ENCODE measurements around the gene KMT2E.
A peak's percentile ranks its signal among the peaks of the same experiment; 100 is the strongest.
"Not testable (repeated sequence)": the region's sequence is repeated elsewhere in the genome, so short reads cannot be mapped to it uniquely, and the experiment has no call there.

The KMT2E gene

DNA sequence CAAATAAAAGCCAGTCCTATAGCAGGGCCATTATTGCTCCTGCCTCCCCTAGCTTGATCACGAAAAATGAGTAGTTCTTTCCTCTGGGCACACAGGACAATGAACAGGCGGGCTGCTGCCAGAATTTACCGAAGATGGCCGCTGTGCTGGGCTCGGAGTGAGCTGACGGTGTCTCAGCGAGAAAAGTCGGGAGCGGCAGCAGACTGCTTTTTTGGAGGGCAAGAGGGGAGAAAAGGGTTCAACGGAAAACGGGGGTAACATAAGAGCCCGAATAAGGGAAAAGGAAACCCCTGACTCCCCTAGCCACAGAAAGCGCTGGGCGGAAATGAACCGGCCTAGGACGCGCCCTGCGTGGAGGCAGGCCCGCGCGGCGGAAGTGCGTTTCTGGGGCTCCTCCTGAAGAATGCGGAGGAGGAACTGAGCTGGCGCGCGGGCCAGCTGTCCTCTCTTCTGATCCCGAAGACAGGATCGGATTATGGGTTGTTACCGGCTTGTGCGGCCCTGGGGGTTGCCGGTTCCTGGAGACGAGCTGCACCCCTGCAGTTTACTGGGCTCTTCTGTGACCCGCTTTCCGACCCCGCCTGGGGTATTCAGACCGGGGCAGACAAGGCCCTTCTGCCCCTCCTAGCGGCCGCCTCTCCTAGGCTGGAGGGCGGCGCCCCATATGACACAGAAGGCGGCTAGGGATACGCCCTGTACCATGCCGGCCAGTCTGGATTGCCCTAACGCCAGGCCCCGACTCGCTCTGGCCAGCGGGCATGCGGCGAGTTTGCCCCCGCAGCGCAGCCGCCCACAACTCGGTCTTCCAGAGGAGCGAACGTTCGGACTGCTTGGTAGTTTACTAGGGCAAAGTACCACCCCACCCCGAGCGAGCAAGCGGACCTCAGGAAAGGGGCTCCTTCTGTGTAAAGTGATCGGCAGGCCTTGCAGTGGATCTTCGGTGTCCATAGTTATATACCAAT is 30.1 kb upstream of the KMT2E start:
- peak; percentile 80 for DNase-seq

DNA sequence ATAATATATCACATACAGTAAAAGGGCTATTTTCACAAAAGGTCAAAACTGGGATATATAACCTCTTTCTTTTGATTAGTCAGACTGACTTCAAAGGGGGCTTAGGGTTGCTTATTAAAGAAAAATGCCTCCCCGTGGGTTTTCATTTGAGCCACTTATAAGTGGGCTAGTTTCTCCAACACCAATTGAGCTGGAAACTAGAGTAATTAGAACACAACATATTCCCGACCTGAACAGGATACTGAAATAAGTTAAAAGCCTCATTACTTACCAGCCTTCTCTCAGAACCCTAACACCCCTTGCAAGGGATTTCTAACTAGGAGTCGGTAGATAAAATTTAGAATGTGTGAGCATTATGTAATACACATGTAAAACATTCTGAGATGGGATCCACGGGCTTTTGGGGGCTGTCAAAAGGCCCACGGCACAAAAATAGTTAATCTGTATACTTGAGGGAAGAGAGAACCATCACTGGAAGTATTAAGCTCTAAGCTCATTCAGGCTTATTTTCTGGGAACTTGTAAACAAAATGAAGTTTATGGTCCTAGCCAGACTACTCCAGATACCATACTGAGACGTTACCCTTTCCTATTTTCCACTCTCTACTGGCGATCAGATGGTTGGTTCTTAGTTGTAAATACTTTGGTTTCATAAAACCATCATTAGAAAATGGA is 29.3 kb upstream of the KMT2E start:
- no peak for DNase-seq

DNA sequence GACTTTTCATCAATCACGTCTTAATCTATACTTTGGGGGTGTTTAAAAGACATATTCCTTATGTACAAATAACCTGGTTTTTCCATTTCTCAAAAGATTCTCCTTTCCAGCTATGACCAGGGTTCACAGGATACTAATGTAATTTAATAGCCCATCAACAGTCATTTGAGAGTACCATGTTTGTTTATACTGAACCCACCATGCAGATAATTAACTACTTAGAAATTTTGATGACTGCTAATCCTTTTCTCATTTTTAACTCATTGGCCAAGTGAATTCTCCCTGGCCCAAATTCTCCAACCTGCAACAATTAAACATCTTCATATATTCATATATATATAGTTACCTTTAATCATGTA is 28.8 kb upstream of the KMT2E start:
- no peak for DNase-seq

DNA sequence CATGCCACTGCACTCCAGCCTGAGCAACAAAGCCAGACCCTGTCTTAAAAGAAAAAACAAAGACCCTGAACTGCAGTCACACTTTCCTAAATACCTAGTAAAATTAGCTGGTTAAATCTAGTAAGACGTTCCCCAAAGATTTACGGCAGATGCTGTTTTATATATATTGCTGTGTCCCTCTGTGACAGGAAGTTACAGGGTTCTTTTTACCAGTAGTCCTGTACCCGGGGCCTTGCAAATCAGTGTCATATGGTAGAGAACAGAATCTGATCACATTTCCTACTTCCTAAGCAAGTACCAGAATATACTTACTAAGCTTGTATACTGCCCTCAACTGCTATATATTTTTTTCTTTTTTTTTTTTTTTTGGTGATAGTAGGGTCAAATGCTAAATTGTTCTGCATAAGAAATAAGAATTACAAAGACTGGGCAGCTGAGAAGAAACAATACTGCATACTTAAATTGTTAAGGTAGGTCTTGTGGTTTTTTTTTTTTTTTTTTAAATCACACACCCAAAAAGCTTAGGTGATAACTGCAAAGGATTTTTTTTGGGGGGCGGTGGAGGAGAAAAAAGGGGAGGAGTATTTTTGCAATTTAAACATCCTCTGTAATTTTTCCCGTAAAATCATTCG is 27.3 kb upstream of the KMT2E start:
- no peak for DNase-seq

DNA sequence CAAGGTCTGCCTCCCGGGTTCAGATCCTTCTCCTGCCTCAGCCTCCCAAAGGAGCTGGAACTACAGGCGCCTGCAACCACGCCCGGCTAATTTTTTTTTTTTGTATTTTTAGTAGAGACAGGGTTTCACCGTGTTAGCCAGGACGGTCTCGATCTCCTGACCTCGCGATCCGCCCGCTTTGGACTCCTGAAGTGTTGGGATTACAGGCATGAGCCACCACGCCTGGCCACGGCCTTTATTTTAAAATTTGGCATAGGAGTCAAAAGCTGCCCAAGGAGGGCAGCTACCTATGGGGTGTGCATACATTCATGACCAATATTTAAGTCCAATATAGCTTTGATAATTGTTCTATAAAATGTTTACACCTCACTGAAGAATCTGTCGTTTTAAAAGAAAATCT is 26.6 kb upstream of the KMT2E start:
- DNase-seq: not testable (repeated sequence)

DNA sequence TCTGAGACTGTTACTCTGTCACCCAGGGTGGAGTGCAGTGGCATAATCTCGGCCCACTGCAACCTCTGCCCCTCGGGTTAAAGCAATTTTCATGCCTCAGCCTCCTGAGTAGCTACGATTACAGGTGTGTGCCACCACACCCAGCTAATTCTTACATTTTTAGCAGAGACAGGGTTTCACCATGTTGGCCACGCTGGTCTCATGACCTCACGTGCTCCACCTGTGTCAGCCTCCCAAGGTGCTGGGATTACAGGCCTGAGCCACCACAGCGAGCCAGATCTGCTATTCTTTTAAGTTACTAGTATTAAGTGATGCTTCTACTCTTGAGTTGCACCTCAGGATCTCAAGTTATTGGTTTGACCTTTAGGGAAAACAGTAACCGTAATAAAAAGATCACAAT is 23.0 kb upstream of the KMT2E start:
- DNase-seq: no peak

DNA sequence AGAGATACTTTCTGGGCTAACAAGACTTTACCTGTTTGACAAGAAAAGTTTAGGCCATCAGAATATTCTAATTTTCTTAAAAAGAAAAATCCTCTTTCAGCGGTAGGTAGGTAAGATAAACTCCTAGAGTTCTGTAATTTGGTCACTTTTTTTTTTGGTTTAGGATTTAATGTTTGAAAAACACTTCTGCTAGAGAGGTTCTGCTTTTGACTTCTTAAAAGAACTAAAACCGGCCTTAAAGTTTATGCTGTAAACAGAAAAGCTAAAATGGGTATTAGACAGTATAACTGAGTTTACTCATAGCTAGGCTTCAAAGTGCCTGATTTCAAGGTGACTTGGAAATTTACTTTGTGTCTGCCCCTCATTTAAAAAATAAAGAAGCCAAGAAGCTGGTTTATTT is 21.7 kb upstream of the KMT2E start:
- no peak for DNase-seq

DNA sequence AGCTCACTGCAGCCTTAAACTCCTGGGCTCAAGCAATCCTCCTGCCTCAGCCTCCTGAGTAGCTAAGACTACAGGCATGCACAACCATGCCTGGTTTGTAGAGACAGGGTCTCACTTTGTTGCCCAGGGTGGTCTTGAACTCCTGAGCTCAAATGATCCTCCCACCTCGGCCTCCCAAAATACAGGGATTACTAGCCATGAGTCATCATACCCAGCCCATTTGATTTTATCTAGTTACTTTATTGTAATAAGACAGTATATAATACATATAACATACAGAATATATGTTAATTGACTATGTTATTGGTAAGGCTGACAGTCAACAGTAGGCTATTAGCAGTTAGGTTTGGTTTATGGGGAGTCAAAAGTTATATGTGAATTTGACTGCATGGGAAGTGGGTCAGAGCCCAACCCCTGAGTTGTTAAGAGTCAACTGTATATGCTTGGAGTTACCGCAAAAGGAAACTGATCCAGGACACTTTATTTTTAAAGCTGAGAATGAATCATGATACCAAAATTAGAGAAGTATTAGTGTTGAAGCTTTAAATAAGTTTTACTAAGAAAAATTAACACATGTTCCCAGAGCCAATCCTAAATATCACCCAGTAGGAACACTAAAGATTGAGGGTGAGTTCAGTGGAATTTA is 20.7 kb upstream of the KMT2E start:
- no peak for DNase-seq

DNA sequence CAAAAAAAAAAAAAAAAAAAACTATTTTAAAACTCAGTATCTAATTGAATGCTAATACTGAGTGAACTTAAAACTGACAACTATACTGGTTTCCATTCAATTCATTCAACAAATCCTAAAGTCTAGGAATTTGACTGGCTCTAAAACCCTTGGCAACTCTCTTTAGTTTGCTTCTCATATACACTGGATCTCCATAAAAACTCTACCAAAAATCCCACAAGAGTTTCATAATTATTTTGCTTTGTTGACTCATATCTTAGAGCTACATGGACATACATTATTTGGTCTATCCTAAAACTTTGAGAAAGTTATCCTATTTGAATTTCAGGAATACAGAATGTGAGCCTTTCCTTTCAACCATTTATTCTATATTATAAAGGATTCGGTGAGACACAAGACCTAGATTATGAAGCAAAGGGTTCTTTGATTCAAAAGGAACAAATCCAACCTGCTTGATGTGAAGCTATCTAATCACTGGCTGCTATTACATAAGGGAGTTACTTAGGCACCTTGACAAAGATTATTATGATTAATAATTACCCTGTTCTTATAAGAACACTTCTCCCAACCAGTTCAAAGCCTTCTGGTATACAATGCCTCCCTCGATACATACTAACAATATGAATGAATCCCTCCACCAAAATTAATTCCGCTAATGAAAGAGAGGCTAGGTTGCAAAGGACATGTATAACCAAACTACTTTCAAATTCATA is 15.8 kb upstream of the KMT2E start:
- DNase-seq: no peak

DNA sequence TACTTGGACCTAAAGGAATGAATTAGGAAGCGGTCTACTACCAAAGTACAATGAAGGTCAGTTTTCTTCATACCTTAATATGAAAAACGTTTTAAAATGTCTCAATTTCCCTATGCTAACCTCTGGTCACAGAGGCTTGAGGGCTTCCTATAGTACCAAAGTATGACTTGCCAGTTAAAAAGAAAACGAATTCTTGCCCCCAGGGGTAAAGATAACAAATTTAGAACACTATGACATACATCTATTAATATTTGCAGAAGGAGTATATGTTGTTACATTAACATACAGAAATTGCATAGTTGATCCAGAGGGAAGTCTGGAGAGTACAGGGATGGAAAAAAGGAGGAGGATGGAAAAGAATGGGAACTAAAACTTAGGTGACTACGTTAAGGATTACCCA is 13.8 kb upstream of the KMT2E start:
- no peak for DNase-seq

DNA sequence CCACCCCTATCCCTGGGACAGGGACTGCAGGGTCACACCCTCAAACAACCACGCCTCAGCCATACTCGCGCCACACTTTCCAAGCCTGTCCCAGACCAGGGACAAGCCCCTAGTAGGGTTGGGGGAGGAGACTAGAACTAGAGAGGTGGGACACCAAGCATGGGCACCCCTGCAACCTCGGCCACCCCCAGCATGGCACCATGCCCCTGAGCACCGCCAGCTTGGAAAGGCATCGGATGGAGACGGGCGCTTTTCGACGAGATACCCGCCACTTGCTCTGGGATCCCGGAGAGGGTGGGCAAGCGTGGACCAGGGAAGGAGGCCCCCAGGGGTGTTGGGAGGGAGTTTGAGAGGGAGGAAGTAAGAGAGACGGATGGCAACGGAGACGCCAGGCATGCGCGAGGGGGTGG is 13.1 kb upstream of the KMT2E start:
- DNase-seq: no peak

DNA sequence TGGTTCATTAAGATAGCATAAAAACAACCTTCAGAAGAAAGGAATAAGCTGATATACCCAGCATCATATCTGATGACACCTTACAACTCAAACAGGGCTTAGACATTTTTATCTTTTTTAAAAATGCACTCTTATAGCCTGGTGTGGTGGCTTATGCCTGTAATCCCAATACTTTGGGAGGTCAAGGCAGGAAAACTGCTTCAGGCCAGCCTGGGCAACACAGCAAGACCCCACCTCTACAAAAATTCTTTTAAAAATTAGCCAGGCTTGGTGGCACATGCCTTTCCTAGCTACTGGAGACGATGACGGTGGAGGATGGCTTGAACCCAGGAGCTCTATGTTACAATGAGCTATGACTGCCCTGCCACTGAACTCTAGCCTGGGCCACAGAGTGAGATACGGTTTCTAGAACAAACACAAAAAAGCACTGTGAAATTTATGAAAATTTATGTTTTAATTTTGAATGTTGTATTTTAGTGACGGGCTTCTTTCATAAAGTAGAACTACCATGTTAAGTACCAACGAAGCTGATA is 12.3 kb upstream of the KMT2E start:
- DNase-seq: no peak

DNA sequence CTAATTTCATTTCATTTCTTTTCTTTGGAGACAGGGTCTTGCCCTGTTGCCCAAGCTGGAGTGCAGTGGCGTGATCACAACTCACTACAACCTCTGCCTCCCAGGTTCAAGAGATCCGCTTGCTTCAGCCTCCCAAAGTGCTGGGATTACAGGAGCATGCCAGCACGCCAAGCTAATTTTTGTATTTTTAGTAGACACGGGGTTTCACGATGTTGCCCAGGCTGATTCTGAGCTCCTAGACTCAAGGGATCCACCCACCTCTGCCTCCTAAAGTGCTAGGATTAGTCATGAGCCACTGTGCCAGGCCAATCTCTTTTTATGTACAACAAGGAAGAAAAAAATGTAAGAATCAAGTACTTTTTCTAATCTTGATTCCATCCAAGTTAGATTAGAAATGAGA is 10.7 kb upstream of the KMT2E start:
- DNase-seq: peak; percentile 55

DNA sequence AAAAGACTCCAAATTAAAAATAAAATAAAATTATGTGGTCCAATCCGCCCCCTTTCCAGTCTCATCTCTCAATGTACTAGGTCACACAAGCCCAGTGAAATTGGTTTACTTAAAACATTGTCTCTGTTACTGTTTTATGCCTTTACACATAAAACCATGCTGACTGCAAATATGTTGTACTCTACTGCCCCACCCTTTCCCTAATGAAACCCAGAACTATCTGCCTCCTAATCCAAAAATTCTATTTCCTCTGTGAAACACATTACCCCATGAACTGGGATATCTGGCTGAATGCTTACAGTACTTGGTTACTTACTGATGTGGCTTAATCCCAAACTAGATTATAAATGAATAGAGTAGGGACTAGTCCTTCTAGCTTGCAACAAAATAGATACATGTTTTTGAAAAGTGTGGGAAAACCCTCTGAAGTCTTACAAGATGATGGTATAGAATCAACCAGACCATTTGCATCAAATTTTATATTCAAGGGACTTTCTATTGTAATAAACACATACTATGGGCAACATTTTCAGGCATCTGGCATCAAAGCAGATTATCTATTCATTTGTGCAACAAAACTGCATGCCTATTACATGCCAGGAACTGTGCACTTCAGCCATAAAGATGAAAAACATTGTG is 10.0 kb upstream of the KMT2E start:
- no peak for DNase-seq

DNA sequence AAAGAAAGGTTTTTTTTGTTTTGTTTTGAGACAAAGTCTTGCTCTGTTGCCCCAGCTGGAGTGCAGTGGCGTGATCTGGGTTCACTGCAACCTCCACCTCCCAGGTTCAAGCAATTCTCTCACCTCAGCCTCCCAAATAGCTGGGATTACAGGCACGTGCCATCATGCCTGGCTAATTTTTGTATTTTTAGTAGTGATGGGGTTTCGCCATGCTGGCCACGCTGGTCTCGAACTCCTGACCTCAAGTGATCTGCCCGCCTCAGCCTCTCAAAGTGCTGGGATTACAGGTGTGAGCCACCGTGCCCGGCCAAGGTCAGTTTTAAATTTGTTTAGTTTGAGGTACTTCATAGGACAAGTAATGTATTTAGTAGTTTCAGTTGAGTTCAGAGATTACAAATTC is 9.0 kb upstream of the KMT2E start:
- not testable (repeated sequence) for DNase-seq

DNA sequence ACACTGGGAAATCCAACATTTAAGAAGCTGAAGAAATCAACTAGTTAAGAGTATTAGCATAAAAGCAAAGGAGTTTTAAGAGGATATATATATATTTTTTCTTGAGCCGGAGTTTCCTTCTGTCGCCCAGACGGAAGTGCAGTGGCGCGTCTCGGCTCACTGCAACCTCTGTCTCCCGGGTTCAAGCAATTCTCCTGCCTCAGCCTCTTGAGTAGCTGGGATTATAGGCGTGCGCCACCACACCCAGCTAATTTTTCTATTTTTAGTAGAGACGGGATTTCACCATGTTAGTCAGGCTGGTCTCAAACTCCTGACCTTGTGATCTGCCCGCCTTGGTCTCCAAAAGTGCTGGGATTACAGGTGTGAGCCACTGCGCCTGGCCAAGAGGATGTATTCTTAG is 8.5 kb upstream of the KMT2E start:
- DNase-seq: not testable (repeated sequence)

DNA sequence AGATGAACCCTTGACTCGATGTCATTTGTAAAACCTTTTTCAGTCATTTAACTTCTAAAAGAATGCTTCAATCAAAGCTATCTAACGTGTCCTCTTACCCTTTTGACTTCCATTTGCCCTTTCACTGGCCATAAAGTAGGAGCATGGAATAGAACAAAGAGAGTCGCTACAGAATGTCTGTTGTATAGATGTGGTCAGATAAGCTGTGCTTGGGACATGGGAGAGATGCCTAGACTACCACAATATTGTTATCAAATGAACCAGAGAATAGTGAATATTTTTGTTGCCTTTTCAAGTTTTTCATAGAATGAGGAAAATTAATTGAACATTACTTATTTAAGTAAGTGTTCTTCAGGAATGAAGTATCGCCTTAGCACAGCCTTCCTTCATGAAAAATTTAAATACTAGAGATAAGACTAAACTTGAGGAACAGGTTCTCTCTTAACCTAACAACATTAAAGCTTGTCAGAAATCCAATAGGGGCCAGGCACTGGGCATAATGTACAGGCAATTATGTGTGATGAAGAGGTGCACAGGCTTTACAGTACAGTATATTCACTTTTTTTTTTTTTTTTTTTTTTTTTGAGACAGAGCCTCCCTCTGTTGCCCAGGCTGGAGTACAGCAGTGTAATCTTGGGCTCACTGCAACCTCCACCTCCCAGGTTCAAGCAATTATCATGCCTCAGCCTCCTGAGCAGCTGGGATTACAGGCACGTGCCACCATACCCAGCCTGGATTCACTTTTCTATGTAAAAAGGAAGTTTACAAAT is 7.5 kb upstream of the KMT2E start:
- DNase-seq: no peak

DNA sequence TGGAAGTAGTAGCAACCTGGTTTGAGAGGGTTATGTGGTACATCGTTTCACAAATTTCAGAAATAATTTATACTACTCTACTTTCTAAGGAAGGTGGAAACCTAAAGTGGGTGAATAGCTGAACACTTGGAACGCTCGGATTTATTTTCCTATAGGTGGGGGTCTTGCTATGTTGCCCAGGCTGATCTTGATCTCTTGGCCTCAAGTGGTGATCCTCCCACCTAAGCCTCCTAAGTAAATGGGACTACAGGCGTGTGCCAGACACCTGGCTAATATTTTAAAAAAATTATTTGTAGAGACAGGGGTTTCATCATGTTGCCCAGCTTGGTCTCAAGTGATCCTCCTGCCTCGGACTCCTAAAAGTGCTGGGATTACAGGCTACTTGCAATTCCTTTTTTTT is 6.7 kb upstream of the KMT2E start:
- no peak for DNase-seq

DNA sequence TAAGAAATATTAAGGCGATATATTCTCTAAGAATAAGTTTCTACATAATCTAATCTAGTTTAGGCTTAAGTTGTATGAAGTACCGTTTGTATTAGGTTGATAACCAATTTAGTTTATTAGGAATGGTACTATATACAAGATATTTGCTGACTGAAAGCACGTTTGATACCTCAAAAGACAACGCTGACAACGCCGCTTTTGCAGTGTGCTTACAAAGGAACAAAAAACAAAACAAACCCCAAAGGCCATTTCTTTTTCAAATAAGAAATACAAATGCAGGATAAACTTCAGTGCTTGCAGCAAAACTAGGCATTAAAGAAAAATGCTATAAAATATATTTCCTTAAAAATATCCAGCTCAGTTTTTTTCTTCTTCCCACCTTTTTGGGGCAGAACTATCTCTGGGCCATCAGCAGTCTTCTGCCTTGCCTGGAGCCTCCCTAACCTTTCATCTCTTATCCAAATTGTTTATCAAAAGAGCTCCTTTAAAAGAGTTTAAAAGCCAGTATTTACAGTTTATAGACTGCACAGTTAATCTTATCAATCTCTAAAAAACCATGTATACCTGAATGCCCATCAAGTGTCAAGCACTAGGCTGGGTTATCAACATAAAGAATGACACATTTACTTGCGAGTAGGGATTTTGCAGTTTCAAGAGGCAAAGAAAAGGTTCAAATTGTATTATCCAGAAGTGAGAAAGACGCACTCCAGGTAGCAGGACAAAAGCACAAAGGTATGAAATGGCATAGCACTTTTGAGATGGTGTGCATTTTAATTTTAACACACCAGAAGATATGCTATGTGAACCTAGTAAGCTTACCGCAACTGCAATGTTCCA is 4.1 kb upstream of the KMT2E start:
- DNase-seq: no peak

DNA sequence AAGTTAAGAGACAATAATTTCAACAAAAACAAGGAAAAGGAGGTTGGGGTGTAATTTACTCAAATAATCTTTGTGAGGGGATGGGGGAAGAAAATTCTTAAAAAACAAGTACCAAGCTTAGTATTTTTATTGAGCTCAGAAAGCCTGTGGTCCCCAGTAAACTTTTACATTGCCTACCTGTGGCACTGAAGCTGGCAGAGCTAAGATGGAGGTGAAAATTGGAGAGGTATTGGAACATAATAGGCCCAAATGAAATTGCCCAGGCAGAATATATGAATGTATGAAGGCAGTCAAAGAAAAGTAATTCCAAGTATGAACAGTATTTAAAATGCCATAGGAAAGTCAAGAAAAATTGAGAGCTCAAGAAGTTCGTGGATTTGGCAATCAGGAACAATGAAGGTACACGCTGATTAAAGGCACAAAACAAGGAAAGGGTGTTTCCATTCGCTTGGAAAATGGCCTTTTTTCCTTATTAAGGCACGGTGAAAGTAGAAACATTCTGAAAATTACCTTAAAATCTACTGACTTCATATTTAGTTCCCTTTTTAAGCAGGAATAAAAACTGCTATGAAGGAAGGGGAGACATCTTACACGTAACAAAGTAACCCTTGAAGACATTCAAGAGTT is 3.4 kb upstream of the KMT2E start:
- no peak for DNase-seq

Measured in amniotic stem cell (primary cell).